Fibroblast of skin of right biceps (primary cell): ENCODE measurements around the gene WDR1.

Experiments used
- DNase-seq: peaks from one replicate; pipeline ENCODE4 v3.0.0-alpha.2; 2013

Gene WDR1

GRCh38 chr4:10116569-10117358 is at the start of gene WDR1:
Gene WDR1 (minus strand): TSS chr4:10116799. CDS start chr4:10116666, 133 bp downstream.
- peak; percentile 96 for DNase-seq

- DNase-seq, result peak; percentile 33
These were observed 48.3 kb upstream of the WDR1 start for GRCh38 chr4:10164877-10165283.

GRCh38 chr4:10163296-10163695 is 46.7 kb upstream of the WDR1 start:
- DNase-seq, result no peak

- DNase-seq, result no peak
These were observed 45.9 kb upstream of the WDR1 start for GRCh38 chr4:10162341-10163000.

GRCh38 chr4:10161840-10162239 is 45.2 kb upstream of the WDR1 start:
- DNase-seq, result no peak

GRCh38 chr4:10161146-10161545 is 44.5 kb upstream of the WDR1 start:
- peak; percentile 30 for DNase-seq

- no peak for DNase-seq
These were observed 43.8 kb upstream of the WDR1 start for GRCh38 chr4:10160281-10160856.

- DNase-seq, result no peak
These were observed 43.1 kb upstream of the WDR1 start for GRCh38 chr4:10159671-10160070.

GRCh38 chr4:10158333-10158942 is 41.8 kb upstream of the WDR1 start:
- no peak for DNase-seq

- DNase-seq, result peak; percentile 64
These were observed 41.1 kb upstream of the WDR1 start for GRCh38 chr4:10157478-10158332.

GRCh38 chr4:10154241-10154640 is 37.6 kb upstream of the WDR1 start:
- DNase-seq, result no peak

GRCh38 chr4:10153161-10153560 is 36.6 kb upstream of the WDR1 start:
- DNase-seq, result no peak

GRCh38 chr4:10151182-10151581 is 34.6 kb upstream of the WDR1 start:
- no peak for DNase-seq

GRCh38 chr4:10144966-10145365 is 28.4 kb upstream of the WDR1 start:
- DNase-seq, result no peak

GRCh38 chr4:10144479-10144878 is 27.9 kb upstream of the WDR1 start:
- no peak for DNase-seq

- DNase-seq, result no peak
These were observed 26.6 kb upstream of the WDR1 start for GRCh38 chr4:10143171-10143570.

GRCh38 chr4:10140866-10141759 is 24.5 kb upstream of the WDR1 start:
- DNase-seq, result no peak

- no peak for DNase-seq
These were observed 22.9 kb upstream of the WDR1 start for GRCh38 chr4:10139518-10139917.

GRCh38 chr4:10135260-10135659 is 18.7 kb upstream of the WDR1 start:
- no peak for DNase-seq

- DNase-seq, result no peak
These were observed 17.5 kb upstream of the WDR1 start for GRCh38 chr4:10134141-10134540.

- DNase-seq, result no peak
These were observed 14.6 kb upstream of the WDR1 start for GRCh38 chr4:10131202-10131601.
